PC-9 (cell line): ENCODE results near the gene DKC1. TPM values are rescaled to one million over a fixed set of nuclear protein-coding genes. Genes with fewer than 3 reads are reported as not detected.

ENCODE experiments used
- BruUV-seq: library from RNA; stranded (reverse); fragments of 400-500 nt; replicated peaks from 2 replicates; lab custom pipeline; 2021; lab: Mats Ljungman, UMichigan
- CTCF ChIA-PET: fragments of 300-600 bp; sonication (Branson Sonifier 250); formaldehyde crosslinking; loops from one replicate; lab custom pipeline; 2022; ENCODE audit warnings: antibody characterized with exemption; lab: Charles Lee
- POLR2A ChIA-PET: fragments of 300-600 bp; sonication (Branson Sonifier 250); formaldehyde crosslinking; loops from one replicate; lab custom pipeline; 2022; ENCODE audit warnings: antibody characterized with exemption; ENCODE audit not compliant: unreplicated experiment; lab: Charles Lee
- DNase-seq, 2 experiments: peaks; one replicate each; pipeline versions ENCODE4 v3.0.0 to v3.0.0-alpha.2; 2015 to 2022; ENCODE audit warnings: mixed read lengths in 1 of 2
- H2AFZ ChIP-seq: fragments of 200-600 bp; sonication (generic); 2 replicates; pipeline ENCODE4 v1.8.1; 2017; ENCODE audit warnings: antibody characterized with exemption
- H3F3A ChIP-seq: fragments of 200-600 bp; sonication (generic); 2 replicates; pipeline ENCODE4 v1.8.1; 2017; ENCODE audit warnings: antibody characterized with exemption, mild to moderate bottlenecking, low read depth; ENCODE audit not compliant: insufficient read depth
- H3K27ac ChIP-seq: fragments of 200-600 bp; sonication (generic); 2 replicates; pipeline ENCODE4 v1.6.1; 2016; ENCODE audit warnings: mixed run types
- H3K27me3 ChIP-seq: fragments of 200-600 bp; sonication (generic); 2 replicates; pipeline ENCODE4 v1.6.1; 2016; ENCODE audit warnings: low read depth, mixed run types; ENCODE audit not compliant: insufficient read depth
- H3K36me3 ChIP-seq: fragments of 200-600 bp; sonication (generic); 2 replicates; pipeline ENCODE4 v1.6.1; 2016; ENCODE audit warnings: low read depth, mixed run types
- H3K4me1 ChIP-seq: fragments of 200-600 bp; sonication (generic); replicated peaks from 2 replicates; pipeline ENCODE4 v1.6.1; 2016; ENCODE audit warnings: mixed run types; ENCODE audit not compliant: insufficient read depth
- H3K4me2 ChIP-seq: fragments of 200-600 bp; sonication (generic); 2 replicates; pipeline ENCODE4 v1.6.1; 2017; ENCODE audit warnings: mixed run types
- H3K4me3 ChIP-seq: fragments of 200-600 bp; sonication (generic); 2 replicates; pipeline ENCODE4 v1.6.1; 2016; ENCODE audit warnings: mixed run types
- H3K79me2 ChIP-seq: fragments of 200-600 bp; sonication (generic); 2 replicates; pipeline ENCODE4 v1.6.1; 2017; ENCODE audit warnings: low read depth, mixed run types
- H3K9me2 ChIP-seq: fragments of 200-600 bp; sonication (generic); 2 replicates; pipeline ENCODE4 v1.8.1; 2017; ENCODE audit warnings: mild to moderate bottlenecking; ENCODE audit not compliant: insufficient read depth
- H3K9me3 ChIP-seq: fragments of 200-600 bp; sonication (generic); 2 replicates; pipeline ENCODE4 v1.8.1; 2016; ENCODE audit warnings: low read depth; ENCODE audit not compliant: insufficient read depth
- H4K20me1 ChIP-seq: fragments of 200-600 bp; sonication (generic); 2 replicates; pipeline ENCODE4 v1.8.1; 2017; ENCODE audit not compliant: insufficient read depth
- CTCF ChIP-seq: fragments of 200-600 bp; sonication (generic); conservative IDR thresholded peaks from 2 replicates; pipeline ENCODE4 v1.6.1; 2017; ENCODE audit warnings: mixed run types, antibody characterized with exemption, mild to moderate bottlenecking, moderate library complexity
- EZH2 ChIP-seq: fragments of 200-600 bp; sonication (generic); IDR thresholded peaks from 2 replicates; pipeline ENCODE4 v1.8.0; 2017; ENCODE audit warnings: antibody characterized with exemption, low read depth
- intact Hi-C: fragments of 100-400 bp; cut with micrococcal nuclease; formaldehyde crosslinking; loops from one replicate; pipeline ENCODE4 v1.10.0; 2022; ENCODE audit not compliant: unreplicated experiment
- total RNA-seq: library from RNA; stranded (reverse); gene quantifications from 2 replicates; pipeline ENCODE4 v1.2.3, GENCODE V29; 2021

Gene DKC1
- total RNA-seq, 1 experiment from 2014 or later, result 101 TPM

GRCh38 chrX:154784149-154784995, 21.7 kb downstream of the DKC1 start:
- DNase-seq, result no peak
- TF ChIP-seq EZH2, result no peak
- no peak for TF ChIP-seq CTCF
- no peak overlapping the region for H3K4me3 ChIP-seq
- no peaks in the 10 kb centered on the region for H3K9me3 ChIP-seq
- no peaks in the 10 kb centered on the region for H3K36me3 ChIP-seq
- ChIA-PET CTCF (no interaction called here), POLR2A (no interaction called here)
- no peak overlapping the region for H2AFZ ChIP-seq
- H3K9me2 ChIP-seq, result no peaks in the 10 kb centered on the region
- H3K4me2 ChIP-seq, result no peak overlapping the region
- H4K20me1 ChIP-seq, result no peaks in the 10 kb centered on the region
- peaks cover 3% of the 10 kb centered on the region; the same call in 1 of the 2 replicates for H3F3A ChIP-seq
- BruUV-seq, result no TSS peak
- H3K4me1 ChIP-seq, result no peaks in the 10 kb centered on the region
- no peaks in the 10 kb centered on the region for H3K79me2 ChIP-seq
- H3K27me3 ChIP-seq, result no peaks in the 10 kb centered on the region
- no peak overlapping the region for H3K27ac ChIP-seq
- intact Hi-C loops, result no loop called here

- Histone ChIP-seq H3K27ac (no peak overlapping the region), H3K36me3 (no peaks in the 10 kb centered on the region), H3K4me3 (no peak overlapping the region), H3F3A (no peaks in the 10 kb centered on the region), H3K4me1 (no peaks in the 10 kb centered on the region), H4K20me1 (no peaks in the 10 kb centered on the region), H3K27me3 (no peaks in the 10 kb centered on the region), H3K9me2 (no peaks in the 10 kb centered on the region), H3K9me3 (no peaks in the 10 kb centered on the region), H3K79me2 (no peaks in the 10 kb centered on the region), H3K4me2 (no peak overlapping the region), H2AFZ (no peak overlapping the region)
- CTCF ChIA-PET, result no interaction called here
- no peak for DNase-seq
- TF ChIP-seq EZH2 (no peak), CTCF (no peak)
- POLR2A ChIA-PET, result no interaction called here
- no TSS peak for BruUV-seq
- intact Hi-C loops, result no loop called here
Observed at GRCh38 chrX:154785716-154786115, 23.1 kb downstream of the DKC1 start.

- Histone ChIP-seq H2AFZ (no peak overlapping the region), H3K9me2 (no peaks in the 10 kb centered on the region), H3K27me3 (no peaks in the 10 kb centered on the region), H3K4me2 (no peak overlapping the region), H3K36me3 (no peaks in the 10 kb centered on the region), H3K4me1 (no peaks in the 10 kb centered on the region), H3K27ac (no peak overlapping the region), H3K9me3 (no peaks in the 10 kb centered on the region), H3K4me3 (no peak overlapping the region), H3F3A (no peaks in the 10 kb centered on the region), H4K20me1 (no peaks in the 10 kb centered on the region), H3K79me2 (no peaks in the 10 kb centered on the region)
- POLR2A ChIA-PET, result interaction anchor here (0.7 kb wide), 1 partner anchor 10 kb away, joined by 5 read pairs; no protein-coding TSS in a partner anchor
- intact Hi-C loops, result no loop called here
- no peak for DNase-seq
- TF ChIP-seq CTCF (no peak), EZH2 (no peak)
- no TSS peak for BruUV-seq
- CTCF ChIA-PET, result no interaction called here
Observed at GRCh38 chrX:154791467-154791866, 28.8 kb downstream of the DKC1 start.
